IMR-90 (cell line): Measurements from ENCODE around the gene MARCHF3. TPM values are rescaled to one million over a fixed set of nuclear protein-coding genes. Genes with fewer than 3 reads are reported as not detected.

Experiments
- ATAC-seq: fragments of 200-7000 bp; cut with Tn5 transposase; 2 replicates; pipeline ENCODE4 v1.9.1; 2020; ENCODE audit warnings: low read depth, mild to moderate bottlenecking, moderate library complexity
- BruUV-seq: library from RNA; stranded (reverse); fragments of 400-500 nt; replicated peaks from 2 replicates; lab custom pipeline; 2021; lab: Mats Ljungman, UMichigan
- CTCF ChIA-PET: fragments of 300-600 bp; formaldehyde crosslinking; extraction: SDS; loops from one replicate; lab custom pipeline; 2021; ENCODE audit warnings: antibody characterized with exemption; lab: Yijun Ruan, JAX
- POLR2A ChIA-PET: fragments of 300-600 bp; sonication (Branson Sonifier 250); formaldehyde crosslinking; loops from one replicate; lab custom pipeline; 2022; ENCODE audit warnings: antibody characterized with exemption; ENCODE audit not compliant: unreplicated experiment; lab: Charles Lee
- DNase-seq: peaks from one replicate; pipeline ENCODE4 v3.0.0; 2013
- H2AFZ ChIP-seq: replicated peaks from 2 replicates; pipeline ENCODE3; 2013; ENCODE audit warnings: low read length, mild to moderate bottlenecking; ENCODE audit not compliant: poor library complexity
- H2AK5ac ChIP-seq: 2 replicates; pipeline ENCODE4 v1.6.1; 2013; ENCODE audit warnings: low read depth, low read length, inconsistent platforms
- H2AK9ac ChIP-seq: replicated peaks from 2 replicates; pipeline ENCODE3; 2013; ENCODE audit warnings: mild to moderate bottlenecking, low read depth, low read length, moderate library complexity; ENCODE audit not compliant: poor library complexity
- H2BK120ac ChIP-seq: 2 replicates; pipeline ENCODE4 v1.6.1; 2013; ENCODE audit warnings: low read depth, low read length, inconsistent platforms
- H2BK15ac ChIP-seq: 3 replicates; pipeline ENCODE4 v1.6.1; 2013; ENCODE audit warnings: low read depth, low read length, inconsistent platforms
- H2BK20ac ChIP-seq: 2 replicates; pipeline ENCODE4 v1.6.1; 2013; ENCODE audit warnings: low read depth, mild to moderate bottlenecking, inconsistent platforms, low read length, moderate library complexity
- H2BK5ac ChIP-seq: 2 replicates; pipeline ENCODE4 v1.6.1; 2013; ENCODE audit warnings: mild to moderate bottlenecking, low read depth, low read length, inconsistent platforms; ENCODE audit not compliant: poor library complexity, severe bottlenecking
- H3K14ac ChIP-seq: replicated peaks from 2 replicates; pipeline ENCODE4 v1.6.1; 2013; ENCODE audit warnings: low read depth, low read length, inconsistent platforms
- H3K18ac ChIP-seq: 2 replicates; pipeline ENCODE4 v1.6.1; 2013; ENCODE audit warnings: low read depth, low read length, control low read depth
- H3K23ac ChIP-seq: 2 replicates; pipeline ENCODE4 v1.6.1; 2013; ENCODE audit warnings: low read depth, low read length, inconsistent platforms
- H3K27ac ChIP-seq: 2 replicates; pipeline ENCODE4 v1.5.1; 2013; ENCODE audit warnings: mild to moderate bottlenecking, control low read depth, low read length; ENCODE audit not compliant: insufficient read depth
- H3K27me3 ChIP-seq: 2 replicates; pipeline ENCODE4 v1.6.1; 2013; ENCODE audit warnings: low read length; ENCODE audit not compliant: control insufficient read depth, insufficient read depth
- H3K36me3 ChIP-seq: 2 replicates; pipeline ENCODE4 v1.6.1; 2013; ENCODE audit warnings: low read length, mixed read lengths; ENCODE audit not compliant: control insufficient read depth, insufficient read depth
- H3K4ac ChIP-seq: 2 replicates; pipeline ENCODE4 v1.6.1; 2013; ENCODE audit warnings: low read depth, low read length, inconsistent platforms
- H3K4me1 ChIP-seq: 2 replicates; pipeline ENCODE4 v1.6.1; 2013; ENCODE audit warnings: low read length, mixed read lengths; ENCODE audit not compliant: control insufficient read depth, insufficient read depth
- H3K4me2 ChIP-seq: 2 replicates; pipeline ENCODE4 v1.6.1; 2013; ENCODE audit warnings: low read depth, mild to moderate bottlenecking, control low read depth, low read length, moderate library complexity
- H3K4me3 ChIP-seq: 2 replicates; pipeline ENCODE4 v1.5.1; 2013; ENCODE audit warnings: low read depth, mild to moderate bottlenecking, control low read depth, low read length, moderate library complexity; ENCODE audit not compliant: insufficient read depth
- H3K56ac ChIP-seq: 2 replicates; pipeline ENCODE4 v1.6.1; 2013; ENCODE audit warnings: low read length, inconsistent platforms; ENCODE audit not compliant: insufficient read depth; ENCODE audit errors: extremely low read depth
- H3K79me1 ChIP-seq, 2 experiments: 2 replicates each; pipeline ENCODE4 v1.6.1; 2013; ENCODE audit warnings: low read length in 2 of 2, inconsistent platforms in 1 of 2, low read depth in 1 of 2
- H3K9ac ChIP-seq: 2 replicates; pipeline ENCODE4 v1.6.1; 2013; ENCODE audit warnings: low read depth, low read length, control low read depth
- H3K9me1 ChIP-seq: 2 replicates; pipeline ENCODE4 v1.6.1; 2013; ENCODE audit warnings: low read length, inconsistent platforms; ENCODE audit not compliant: insufficient read depth
- H3K9me3 ChIP-seq: 2 replicates; pipeline ENCODE4 v1.6.1; 2013; ENCODE audit warnings: low read length; ENCODE audit not compliant: control insufficient read depth, insufficient read depth
- H4K20me1 ChIP-seq: 2 replicates; pipeline ENCODE4 v1.6.1; 2013; ENCODE audit warnings: low read length, inconsistent platforms; ENCODE audit not compliant: insufficient read depth
- H4K5ac ChIP-seq: 2 replicates; pipeline ENCODE4 v1.6.1; 2013; ENCODE audit warnings: mild to moderate bottlenecking, low read depth, low read length, control low read depth
- H4K8ac ChIP-seq, 2 experiments: 2 replicates each; pipeline ENCODE4 v1.6.1; 2013; ENCODE audit warnings: low read depth in 2 of 2, low read length in 2 of 2, control low read depth in 1 of 2, inconsistent platforms in 1 of 2
- H4K91ac ChIP-seq: 2 replicates; pipeline ENCODE4 v1.6.1; 2013; ENCODE audit warnings: low read depth, low read length, inconsistent platforms; ENCODE audit not compliant: insufficient read depth
- BHLHE40 ChIP-seq: fragments of 150-350 bp; IDR thresholded peaks from 2 replicates; pipeline ENCODE4 v1.6.1; 2016; ENCODE audit warnings: mild to moderate bottlenecking, low read depth, low read length
- CEBPB ChIP-seq: IDR thresholded peaks from 2 replicates; pipeline ENCODE4 v1.6.1; 2012; ENCODE audit warnings: low read depth, low read length, improper control_type of control experiment
- CHD1 ChIP-seq: IDR thresholded peaks from 2 replicates; pipeline ENCODE4 v1.6.1; 2012; ENCODE audit warnings: low read depth, low read length, improper control_type of control experiment
- FOS ChIP-seq: fragments of 150-350 bp; IDR thresholded peaks from 2 replicates; pipeline ENCODE4 v1.6.1; 2016; ENCODE audit warnings: low read depth, low read length
- MAFK ChIP-seq: IDR thresholded peaks from 2 replicates; pipeline ENCODE4 v1.6.1; 2012; ENCODE audit warnings: low read depth, low read length, improper control_type of control experiment
- MAZ ChIP-seq: IDR thresholded peaks from 2 replicates; pipeline ENCODE4 v1.6.1; 2012; ENCODE audit warnings: low read depth, mild to moderate bottlenecking, low read length, improper control_type of control experiment, moderate library complexity, borderline replicate concordance
- MXI1 ChIP-seq: IDR thresholded peaks from 2 replicates; pipeline ENCODE4 v1.6.1; 2012; ENCODE audit warnings: low read depth, mild to moderate bottlenecking, low read length, moderate library complexity, borderline replicate concordance
- NFE2L2 ChIP-seq: fragments of 150-350 bp; IDR thresholded peaks from 2 replicates; pipeline ENCODE4 v1.6.1; 2016; ENCODE audit warnings: low read depth, mild to moderate bottlenecking, low read length
- POLR2A ChIP-seq: IDR thresholded peaks from 2 replicates; pipeline ENCODE4 v1.6.1; 2012; ENCODE audit warnings: mild to moderate bottlenecking, low read depth, low read length
- RAD21 ChIP-seq: IDR thresholded peaks from 2 replicates; pipeline ENCODE4 v1.6.1; 2012; ENCODE audit warnings: low read length, improper control_type of control experiment
- RCOR1 ChIP-seq: IDR thresholded peaks from 2 replicates; pipeline ENCODE4 v1.6.1; 2012; ENCODE audit warnings: mild to moderate bottlenecking, low read length, improper control_type of control experiment; ENCODE audit not compliant: insufficient replicate concordance
- RFX5 ChIP-seq: IDR thresholded peaks from 2 replicates; pipeline ENCODE4 v1.8.0; 2012; ENCODE audit warnings: low read depth, mild to moderate bottlenecking, low read length, moderate library complexity
- SMC3 ChIP-seq: fragments of 150-350 bp; IDR thresholded peaks from 2 replicates; pipeline ENCODE4 v1.6.1; 2016; ENCODE audit warnings: low read depth, mild to moderate bottlenecking, antibody characterized with exemption, low read length, moderate library complexity
- WGBS, 2 experiments: methylation state at CpG; one replicate each; pipeline versions ENCODE4 v1.1.5 to v1.1.7; 2013; ENCODE audit warnings: missing lambda C conversion rate in 2 of 2; ENCODE audit not compliant: insufficient read length in 1 of 2; ENCODE audit errors: extremely low coverage in 2 of 2; 5-methylcytosine and 5-hydroxymethylcytosine counted together
- dilution Hi-C: fragments of 300-500 bp; cut with HindIII; formaldehyde crosslinking; loops from one replicate; pipeline ENCODE4 v1.14.3; 2018; ENCODE audit warnings: low sequenced_read_pairs; ENCODE audit not compliant: unreplicated experiment
- in situ Hi-C: fragments of 300-500 bp; cut with MboI; formaldehyde crosslinking; loops from 3 replicates; pipeline ENCODE4 v1.14.3; 2019; ENCODE audit warnings: low sequenced_read_pairs, inconsistent platforms, mixed read lengths
- intact Hi-C: fragments of 100-400 bp; cut with micrococcal nuclease; formaldehyde crosslinking; loops from 2 replicates; pipeline ENCODE4 v1.10.0; 2022
- polyA plus RNA-seq, 3 experiments: library from polyadenylated mRNA; depleted of rRNA; stranded (reverse); fragments of >200 nt; gene quantifications; 2 replicates each; pipeline ENCODE4 v1.2.3, GENCODE V29; 2012; ENCODE audit warnings: low replicate concordance in 1 of 3
- total RNA-seq: library from RNA; depleted of rRNA; stranded (reverse); fragments of >200 nt; gene quantifications from 2 replicates; pipeline ENCODE4 v1.2.3, GENCODE V29; 2012
- TF ChIP-seq, protein P1 (sequence below): fragments of 150-350 bp; IDR thresholded peaks from 2 replicates; pipeline ENCODE4 v1.6.1; 2017; ENCODE audit warnings: mild to moderate bottlenecking, antibody characterized with exemption, low read length, low read depth
- TF ChIP-seq, protein P2 (sequence below): fragments of 150-350 bp; IDR thresholded peaks from 2 replicates; pipeline ENCODE4 v1.6.1; 2016; ENCODE audit warnings: low read depth, mild to moderate bottlenecking, low read length, moderate library complexity, borderline replicate concordance
- TF ChIP-seq, protein P3 (sequence below): conservative IDR thresholded peaks from 2 replicates; pipeline ENCODE4 v1.5.1; 2012; ENCODE audit warnings: mild to moderate bottlenecking, low read depth, low read length, improper control_type of control experiment

The MARCHF3 gene
- total and polyA plus RNA-seq, 2 of the 4 experiments (the other 2 are of a cell fraction), result 11.2 to 18.8 TPM

DNA sequence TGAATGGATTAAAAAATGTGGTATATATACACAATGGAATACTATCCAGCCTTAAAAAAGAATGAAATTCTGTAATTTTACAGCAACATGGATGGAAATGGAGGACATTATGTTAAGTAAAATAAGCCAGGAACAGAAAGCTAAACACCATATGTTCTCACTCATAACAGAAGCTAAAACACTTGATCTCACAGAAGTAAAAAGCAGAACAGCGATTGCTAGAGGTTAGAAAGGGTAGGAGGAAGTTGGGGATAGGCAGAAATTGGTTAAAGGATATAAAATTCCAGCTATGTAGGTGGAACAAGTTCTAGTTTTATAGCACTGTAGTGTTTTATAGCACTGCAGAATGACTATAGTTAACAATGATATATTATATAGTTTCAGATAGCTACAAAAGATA is 15.8 kb downstream of the MARCHF3 start:
- Histone ChIP-seq H3K36me3 (no peaks in the 10 kb centered on the region), H3K18ac (no peak overlapping the region), H2BK20ac (no peak overlapping the region), H3K56ac (no peak overlapping the region), H3K79me1 (peaks cover 17 to 37% of the 10 kb centered on the region in 2 experiments), H3K9me3 (no peaks in the 10 kb centered on the region), H3K14ac (no peak overlapping the region), H3K4ac (no peak overlapping the region), H3K27ac (no peak overlapping the region), H3K23ac (no peak overlapping the region), H2AFZ (no peak overlapping the region), H3K4me2 (no peak overlapping the region), H3K27me3 (no peaks in the 10 kb centered on the region), H4K5ac (no peak overlapping the region), H2BK120ac (no peak overlapping the region), H4K8ac (no peak overlapping the region), H4K91ac (no peak overlapping the region), H3K9me1 (peaks cover 5% of the 10 kb centered on the region; the same call in 1 of the 2 replicates), H2AK5ac (no peak overlapping the region), H3K4me1 (peaks cover 4% of the 10 kb centered on the region; the same call in 1 of the 2 replicates), H4K20me1 (no peaks in the 10 kb centered on the region), H2AK9ac (no peak overlapping the region), H2BK15ac (no peak overlapping the region), H2BK5ac (no peak overlapping the region), H3K9ac (no peak overlapping the region), H3K4me3 (no peak overlapping the region)
- ChIA-PET CTCF (no interaction called here), POLR2A (no interaction called here)
- ATAC-seq (no peak), DNase-seq (no peak)
- in situ Hi-C loops, result no loop called here
- intact Hi-C loops, result no loop called here
- WGBS, 2 experiments, result no CpG with 5 or more reads among the region's 1 CpG
- dilution Hi-C loops, result no loop called here
- BruUV-seq, result no TSS peak
- TF ChIP-seq, protein P1, sequence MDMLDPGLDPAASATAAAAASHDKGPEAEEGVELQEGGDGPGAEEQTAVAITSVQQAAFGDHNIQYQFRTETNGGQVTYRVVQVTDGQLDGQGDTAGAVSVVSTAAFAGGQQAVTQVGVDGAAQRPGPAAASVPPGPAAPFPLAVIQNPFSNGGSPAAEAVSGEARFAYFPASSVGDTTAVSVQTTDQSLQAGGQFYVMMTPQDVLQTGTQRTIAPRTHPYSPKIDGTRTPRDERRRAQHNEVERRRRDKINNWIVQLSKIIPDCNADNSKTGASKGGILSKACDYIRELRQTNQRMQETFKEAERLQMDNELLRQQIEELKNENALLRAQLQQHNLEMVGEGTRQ, result no peak
- TF ChIP-seq CHD1 (no peak), MAFK (no peak), CEBPB (no peak), NFE2L2 (no peak), BHLHE40 (no peak), MXI1 (no peak), RFX5 (no peak), RCOR1 (no peak), SMC3 (no peak), MAZ (no peak), RAD21 (no peak), FOS (no peak), POLR2A (no peak)
- TF ChIP-seq, protein P2, sequence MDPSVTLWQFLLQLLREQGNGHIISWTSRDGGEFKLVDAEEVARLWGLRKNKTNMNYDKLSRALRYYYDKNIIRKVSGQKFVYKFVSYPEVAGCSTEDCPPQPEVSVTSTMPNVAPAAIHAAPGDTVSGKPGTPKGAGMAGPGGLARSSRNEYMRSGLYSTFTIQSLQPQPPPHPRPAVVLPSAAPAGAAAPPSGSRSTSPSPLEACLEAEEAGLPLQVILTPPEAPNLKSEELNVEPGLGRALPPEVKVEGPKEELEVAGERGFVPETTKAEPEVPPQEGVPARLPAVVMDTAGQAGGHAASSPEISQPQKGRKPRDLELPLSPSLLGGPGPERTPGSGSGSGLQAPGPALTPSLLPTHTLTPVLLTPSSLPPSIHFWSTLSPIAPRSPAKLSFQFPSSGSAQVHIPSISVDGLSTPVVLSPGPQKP, result no peak
- TF ChIP-seq, protein P3, sequence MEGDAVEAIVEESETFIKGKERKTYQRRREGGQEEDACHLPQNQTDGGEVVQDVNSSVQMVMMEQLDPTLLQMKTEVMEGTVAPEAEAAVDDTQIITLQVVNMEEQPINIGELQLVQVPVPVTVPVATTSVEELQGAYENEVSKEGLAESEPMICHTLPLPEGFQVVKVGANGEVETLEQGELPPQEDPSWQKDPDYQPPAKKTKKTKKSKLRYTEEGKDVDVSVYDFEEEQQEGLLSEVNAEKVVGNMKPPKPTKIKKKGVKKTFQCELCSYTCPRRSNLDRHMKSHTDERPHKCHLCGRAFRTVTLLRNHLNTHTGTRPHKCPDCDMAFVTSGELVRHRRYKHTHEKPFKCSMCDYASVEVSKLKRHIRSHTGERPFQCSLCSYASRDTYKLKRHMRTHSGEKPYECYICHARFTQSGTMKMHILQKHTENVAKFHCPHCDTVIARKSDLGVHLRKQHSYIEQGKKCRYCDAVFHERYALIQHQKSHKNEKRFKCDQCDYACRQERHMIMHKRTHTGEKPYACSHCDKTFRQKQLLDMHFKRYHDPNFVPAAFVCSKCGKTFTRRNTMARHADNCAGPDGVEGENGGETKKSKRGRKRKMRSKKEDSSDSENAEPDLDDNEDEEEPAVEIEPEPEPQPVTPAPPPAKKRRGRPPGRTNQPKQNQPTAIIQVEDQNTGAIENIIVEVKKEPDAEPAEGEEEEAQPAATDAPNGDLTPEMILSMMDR, result no peak
